Left ventricle myocardium inferior (tissue), 1 donor: Measurements from ENCODE around the gene GUCY1A2. TPM values are rescaled to one million over a fixed set of nuclear protein-coding genes. Genes with fewer than 3 reads are reported as not detected.

Source experiments
- DNase-seq: peaks from one replicate; pipeline ENCODE4 v3.0.0-alpha.2; 2020
- H3K27ac ChIP-seq: fragments of 200-600 bp; replicated peaks from 2 replicates; pipeline ENCODE4 v1.8.0; 2021
- H3K27me3 ChIP-seq: fragments of 200-600 bp; 2 replicates; pipeline ENCODE4 v1.8.0; 2021; ENCODE audit warnings: low read depth
- H3K36me3 ChIP-seq: fragments of 200-600 bp; 2 replicates; pipeline ENCODE4 v1.8.0; 2021
- H3K4me1 ChIP-seq: fragments of 200-600 bp; 2 replicates; pipeline ENCODE4 v1.8.0; 2021
- H3K4me3 ChIP-seq: fragments of 200-600 bp; 2 replicates; pipeline ENCODE4 v1.8.0; 2021; ENCODE audit warnings: mild to moderate bottlenecking, moderate library complexity
- H3K9me3 ChIP-seq: fragments of 200-600 bp; replicated peaks from 2 replicates; pipeline ENCODE4 v1.8.0; 2021
- intact Hi-C: fragments of 100-400 bp; cut with micrococcal nuclease; formaldehyde crosslinking; loops from one replicate; pipeline ENCODE4 v1.11.0; 2022
- total RNA-seq: library from RNA; stranded (reverse); fragmentation: NEBNext Ultra II Directional; extraction: Animal tissue kit (Norgen Biotek cat#: 25700); gene quantifications from one replicate; pipeline ENCODE4 v1.2.1, GENCODE V29; 2021
- TF ChIP-seq, protein P1 (sequence below): fragments of 200-600 bp; IDR thresholded peaks from 2 replicates; pipeline ENCODE4 v1.8.0; 2021; ENCODE audit warnings: antibody characterized with exemption, mild to moderate bottlenecking, borderline replicate concordance
- donor health status: DM: no; HTN: yes; CAD: no; lungs with severe emphysema.

Gene GUCY1A2
- total RNA-seq, 1 donor from 2014 or later: 10.2 TPM

DNA sequence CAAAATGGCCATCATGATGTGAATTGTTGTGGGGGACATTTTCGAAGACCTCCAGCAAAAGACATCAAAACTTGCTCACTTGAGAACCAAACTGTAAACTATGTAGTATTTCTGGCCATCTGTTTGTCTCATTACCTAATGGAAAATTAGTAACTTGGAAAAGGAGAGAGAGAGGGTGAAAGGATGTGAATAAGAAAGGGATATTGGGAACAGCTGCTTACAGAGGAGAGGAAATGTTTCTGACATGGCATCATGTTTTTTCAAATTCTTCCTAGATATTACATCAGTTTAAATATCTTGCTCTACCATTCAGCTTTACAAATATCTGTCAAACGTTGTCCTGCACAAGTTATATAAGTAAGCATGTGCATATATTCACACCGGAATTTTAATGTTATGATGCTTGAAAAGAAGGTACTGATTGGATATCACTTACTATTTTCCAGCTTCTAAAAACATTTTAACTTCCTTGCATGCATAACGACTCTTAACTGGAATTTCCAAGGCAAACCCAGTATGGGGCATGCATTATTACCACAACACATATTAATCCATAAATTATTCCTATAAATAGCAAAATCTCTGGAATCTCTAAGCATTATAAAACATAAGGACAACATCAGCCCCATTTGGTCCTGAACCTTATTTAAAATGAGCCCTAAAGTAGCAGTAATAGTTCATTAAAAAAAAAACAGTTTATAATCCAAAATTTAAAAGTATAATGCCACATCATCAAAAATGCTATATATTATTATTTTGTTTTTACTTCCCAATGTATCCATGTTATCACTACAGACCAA, 20.0 kb downstream of the GUCY1A2 start:
- intact Hi-C loops: no loop called here
- no peak for DNase-seq

DNA sequence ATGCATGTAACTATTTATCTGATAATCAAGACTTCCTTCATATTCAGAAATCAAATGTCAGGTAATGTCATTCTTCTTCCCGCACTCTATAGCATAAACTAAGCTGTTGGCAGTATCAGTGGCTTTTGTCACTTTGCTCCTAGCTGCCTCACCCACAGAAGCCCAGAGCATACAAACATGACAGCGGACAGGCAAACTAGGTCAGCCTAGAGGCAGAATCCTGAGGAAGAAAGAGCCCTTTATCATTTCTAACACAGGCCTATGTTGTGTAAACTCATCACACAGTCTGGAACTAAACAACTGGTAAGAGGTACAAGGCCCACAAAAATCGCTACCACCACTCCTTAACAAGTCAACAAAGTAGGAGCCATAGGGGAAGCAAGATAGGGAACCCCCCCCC, 21.0 kb downstream of the GUCY1A2 start:
- no peaks in the 10 kb centered on the region for H3K4me1 ChIP-seq
- TF ChIP-seq, protein P1, sequence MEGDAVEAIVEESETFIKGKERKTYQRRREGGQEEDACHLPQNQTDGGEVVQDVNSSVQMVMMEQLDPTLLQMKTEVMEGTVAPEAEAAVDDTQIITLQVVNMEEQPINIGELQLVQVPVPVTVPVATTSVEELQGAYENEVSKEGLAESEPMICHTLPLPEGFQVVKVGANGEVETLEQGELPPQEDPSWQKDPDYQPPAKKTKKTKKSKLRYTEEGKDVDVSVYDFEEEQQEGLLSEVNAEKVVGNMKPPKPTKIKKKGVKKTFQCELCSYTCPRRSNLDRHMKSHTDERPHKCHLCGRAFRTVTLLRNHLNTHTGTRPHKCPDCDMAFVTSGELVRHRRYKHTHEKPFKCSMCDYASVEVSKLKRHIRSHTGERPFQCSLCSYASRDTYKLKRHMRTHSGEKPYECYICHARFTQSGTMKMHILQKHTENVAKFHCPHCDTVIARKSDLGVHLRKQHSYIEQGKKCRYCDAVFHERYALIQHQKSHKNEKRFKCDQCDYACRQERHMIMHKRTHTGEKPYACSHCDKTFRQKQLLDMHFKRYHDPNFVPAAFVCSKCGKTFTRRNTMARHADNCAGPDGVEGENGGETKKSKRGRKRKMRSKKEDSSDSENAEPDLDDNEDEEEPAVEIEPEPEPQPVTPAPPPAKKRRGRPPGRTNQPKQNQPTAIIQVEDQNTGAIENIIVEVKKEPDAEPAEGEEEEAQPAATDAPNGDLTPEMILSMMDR: no peak
- H3K27me3 ChIP-seq: no peaks in the 10 kb centered on the region
- H3K36me3 ChIP-seq: no peaks in the 10 kb centered on the region
- no peak overlapping the region for H3K27ac ChIP-seq
- H3K9me3 ChIP-seq: no peaks in the 10 kb centered on the region
- intact Hi-C loops: no loop called here
- no peak overlapping the region for H3K4me3 ChIP-seq
- DNase-seq: no peak

More for the DNA sequence above, 20.0 kb downstream of the GUCY1A2 start:
- Histone ChIP-seq H3K27me3 (no peaks in the 10 kb centered on the region), H3K4me1 (no peaks in the 10 kb centered on the region), H3K4me3 (no peak overlapping the region), H3K36me3 (no peaks in the 10 kb centered on the region), H3K27ac (peak overlapping the region; percentile 30), H3K9me3 (no peaks in the 10 kb centered on the region)
- TF ChIP-seq, protein P1: no peak

DNA sequence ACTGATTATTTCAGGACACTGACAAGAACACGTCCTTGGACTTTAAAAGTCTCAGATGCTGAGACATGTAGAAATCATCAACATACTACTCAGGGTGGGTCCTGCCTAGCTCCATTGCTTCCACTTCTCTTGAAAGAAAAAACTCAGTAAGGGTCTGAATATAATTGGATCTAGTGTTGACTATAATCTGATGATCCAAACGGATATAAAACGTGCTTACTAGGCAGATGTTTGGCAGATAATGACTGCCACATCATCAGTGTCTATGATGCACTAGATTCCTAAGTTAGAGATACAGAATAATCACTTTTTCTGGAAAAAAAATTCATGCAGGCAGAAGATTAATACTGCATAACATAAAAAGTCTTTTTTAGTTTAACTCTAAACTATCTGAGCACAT, 21.6 kb downstream of the GUCY1A2 start:
- H3K4me3 ChIP-seq: no peak overlapping the region
- no peak overlapping the region for H3K27ac ChIP-seq
- DNase-seq: no peak
- intact Hi-C loops: no loop called here
- TF ChIP-seq, protein P1: no peak
- H3K4me1 ChIP-seq: no peaks in the 10 kb centered on the region
- H3K9me3 ChIP-seq: no peaks in the 10 kb centered on the region
- no peaks in the 10 kb centered on the region for H3K36me3 ChIP-seq
- no peaks in the 10 kb centered on the region for H3K27me3 ChIP-seq

DNA sequence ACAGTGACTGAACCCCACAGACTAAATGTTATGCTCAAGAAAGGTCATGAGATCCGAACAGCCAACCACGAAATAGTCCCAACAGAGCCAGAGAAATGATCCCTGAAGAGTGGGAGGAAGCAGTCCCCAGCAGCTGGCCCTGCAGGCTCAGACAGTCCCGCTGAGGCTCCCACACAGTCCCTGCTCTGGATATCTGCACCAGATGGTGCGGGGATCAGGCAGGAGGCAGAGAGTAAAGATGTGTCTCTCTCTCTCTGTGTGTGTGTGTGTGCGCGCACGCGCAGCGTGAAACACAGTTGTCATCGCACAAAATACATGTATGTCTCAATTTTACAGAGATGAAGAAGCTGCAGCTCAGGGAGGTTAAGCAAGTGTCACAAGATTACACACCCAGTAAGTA, 27.9 kb downstream of the GUCY1A2 start:
- H3K36me3 ChIP-seq: no peaks in the 10 kb centered on the region
- no peaks in the 10 kb centered on the region for H3K27me3 ChIP-seq
- peaks cover 37% of the 10 kb centered on the region for H3K4me1 ChIP-seq
- H3K27ac ChIP-seq: peak overlapping the region; percentile 68
- TF ChIP-seq, protein P1: no peak
- no peak overlapping the region for H3K4me3 ChIP-seq
- peak; percentile 50 for DNase-seq
- intact Hi-C loops: no loop called here
- no peaks in the 10 kb centered on the region for H3K9me3 ChIP-seq

DNA sequence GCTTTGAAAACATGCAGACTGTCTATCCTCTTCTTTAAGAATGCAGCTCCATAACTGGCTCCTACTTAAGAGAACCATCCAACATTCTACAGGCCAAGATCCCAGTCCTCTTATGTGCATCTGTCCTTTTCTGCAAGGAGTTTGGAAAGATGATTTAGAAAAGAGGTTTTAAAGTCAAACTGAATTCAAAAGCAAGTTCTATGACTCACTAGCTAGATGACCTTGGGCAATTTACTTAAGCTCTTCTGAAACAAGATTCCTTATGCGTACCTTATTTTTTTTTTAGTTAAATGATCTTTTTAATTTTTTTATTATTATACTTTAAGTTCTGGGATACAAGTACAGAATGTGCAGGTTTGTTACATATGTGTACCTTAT, 29.2 kb downstream of the GUCY1A2 start:
- Histone ChIP-seq H3K4me3 (no peak overlapping the region), H3K9me3 (no peaks in the 10 kb centered on the region), H3K36me3 (no peaks in the 10 kb centered on the region), H3K4me1 (peaks cover 37% of the 10 kb centered on the region), H3K27ac (peak overlapping the region; percentile 68), H3K27me3 (no peaks in the 10 kb centered on the region)
- TF ChIP-seq, protein P1: no peak
- no peak for DNase-seq
- intact Hi-C loops: no loop called here
